Activated gamma-delta T cell (primary cell): ENCODE data around the gene CPNE9.

Experiments used
- DNase-seq: peaks from one replicate; lab custom pipeline; 2025; lab: John Stamatoyannopoulos, UW

The CPNE9 gene

GRCh38 chr3:9686703-9687102, 16.9 kb upstream of the CPNE9 start:
- no peak for DNase-seq

GRCh38 chr3:9687514-9687913, 16.1 kb upstream of the CPNE9 start:
- DNase-seq, result no peak

DNA sequence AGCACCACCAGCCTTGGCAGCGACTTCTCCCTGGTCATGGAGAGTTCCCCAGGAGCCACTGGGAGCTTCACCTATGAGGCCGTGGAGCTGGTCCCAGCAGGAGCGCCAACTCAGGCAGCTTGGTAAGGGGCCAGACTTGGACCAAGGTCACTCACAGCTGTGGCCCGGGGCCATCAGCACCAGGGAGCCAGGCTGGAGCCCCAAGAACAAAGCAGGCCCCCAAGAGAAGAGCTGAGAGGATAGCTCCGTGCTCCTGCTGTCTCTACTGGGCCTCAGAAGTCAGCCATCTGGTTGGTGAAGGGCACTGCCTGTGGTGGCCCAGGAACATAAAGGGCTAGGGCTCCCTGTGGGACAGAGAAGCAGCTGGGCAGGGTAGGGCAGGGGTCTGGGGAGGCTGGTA, 14.7 kb upstream of the CPNE9 start:
- no peak for DNase-seq

GRCh38 chr3:9689757-9690156, 13.9 kb upstream of the CPNE9 start:
- no peak for DNase-seq

DNA sequence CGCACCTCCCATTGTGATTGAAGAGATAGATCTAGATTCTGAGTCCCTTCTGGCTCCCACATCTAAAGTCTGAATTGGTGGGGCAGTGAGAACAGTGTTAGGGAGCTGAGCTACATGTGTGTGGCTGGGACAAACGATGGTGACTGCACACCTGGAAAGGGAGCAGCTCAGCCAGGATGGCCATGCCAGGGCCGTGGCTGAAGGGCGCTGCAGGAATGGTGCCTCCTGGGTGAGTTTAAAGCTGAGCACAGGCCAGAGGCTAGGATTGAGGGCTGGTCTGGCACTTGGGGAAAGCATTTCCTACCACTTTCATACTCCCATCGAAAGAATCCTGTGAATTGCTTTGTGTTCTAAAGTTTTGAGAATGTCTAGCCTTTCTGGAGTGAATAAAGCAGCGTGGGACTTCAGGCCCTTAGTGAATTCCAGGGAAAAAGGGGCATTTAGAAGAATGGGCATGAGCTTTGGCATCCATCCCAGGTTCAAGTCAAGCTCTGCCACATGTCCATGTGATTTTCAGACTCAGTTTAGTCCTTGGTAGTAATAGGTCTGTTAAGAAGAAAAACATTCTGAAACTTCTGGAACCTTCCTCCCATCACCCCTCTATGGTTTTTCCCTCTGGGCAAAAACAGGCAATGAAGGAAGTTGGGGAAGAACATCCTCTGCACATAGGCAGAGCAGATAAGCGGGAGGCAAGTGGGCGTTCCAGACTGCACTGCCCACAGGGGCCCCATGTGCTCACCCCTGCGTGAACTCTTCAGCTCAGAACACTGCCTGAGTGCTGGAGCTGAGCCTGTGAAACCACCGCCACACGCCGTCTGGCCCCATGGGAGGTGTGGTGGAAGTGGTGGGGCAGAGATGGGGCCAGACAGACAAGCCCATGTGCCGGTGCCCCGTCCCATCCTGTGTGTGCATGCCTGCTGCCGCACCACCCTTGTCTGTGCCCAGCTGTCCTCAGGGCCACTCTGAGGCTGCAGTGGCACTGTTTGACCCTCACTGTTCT, 12.9 kb upstream of the CPNE9 start:
- DNase-seq, result no peak

DNA sequence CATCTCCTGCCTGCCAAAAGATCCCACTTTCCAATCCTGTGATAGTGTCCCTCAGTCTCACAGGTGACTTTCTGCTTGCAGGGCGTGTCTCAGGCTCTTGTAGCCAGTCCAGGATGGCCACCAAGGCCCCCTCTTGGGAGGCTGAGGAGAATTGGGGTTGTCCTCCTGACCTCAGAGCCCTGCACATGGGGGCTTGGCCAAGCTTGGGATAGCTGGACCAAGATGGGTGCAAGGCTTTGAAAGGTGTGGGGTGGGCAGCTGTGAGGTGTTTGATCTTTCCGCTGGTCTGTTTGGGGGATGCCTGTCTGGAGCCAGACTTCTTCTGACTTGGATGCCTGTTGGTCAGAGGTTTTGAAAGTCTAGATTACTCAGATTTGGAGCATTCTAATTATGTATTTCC, 12.0 kb upstream of the CPNE9 start:
- no peak for DNase-seq

DNA sequence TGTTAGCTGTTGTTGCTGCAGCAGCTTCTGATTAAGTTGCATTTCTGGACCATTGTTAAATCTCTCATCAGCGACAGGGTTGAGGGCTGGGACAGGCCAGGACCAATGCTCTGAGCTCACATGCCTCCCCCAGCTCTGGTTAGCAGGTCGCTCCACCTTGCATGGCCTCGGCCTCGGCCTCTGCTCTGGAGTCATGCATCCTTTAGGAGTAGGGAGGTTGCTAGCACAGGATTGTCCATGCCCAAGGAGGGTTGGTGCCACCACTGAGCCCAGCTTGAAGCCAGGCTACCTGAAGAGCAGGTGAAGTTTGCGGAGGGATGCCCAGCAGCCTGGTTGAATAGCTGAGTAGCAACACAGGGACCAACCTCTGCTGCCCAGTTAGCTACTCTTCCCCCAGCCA, 11.2 kb upstream of the CPNE9 start:
- no peak for DNase-seq

GRCh38 chr3:9695345-9695744, 8.3 kb upstream of the CPNE9 start:
- DNase-seq, result no peak

- DNase-seq, result no peak
Observed at GRCh38 chr3:9695746-9696145, 7.9 kb upstream of the CPNE9 start.

DNA sequence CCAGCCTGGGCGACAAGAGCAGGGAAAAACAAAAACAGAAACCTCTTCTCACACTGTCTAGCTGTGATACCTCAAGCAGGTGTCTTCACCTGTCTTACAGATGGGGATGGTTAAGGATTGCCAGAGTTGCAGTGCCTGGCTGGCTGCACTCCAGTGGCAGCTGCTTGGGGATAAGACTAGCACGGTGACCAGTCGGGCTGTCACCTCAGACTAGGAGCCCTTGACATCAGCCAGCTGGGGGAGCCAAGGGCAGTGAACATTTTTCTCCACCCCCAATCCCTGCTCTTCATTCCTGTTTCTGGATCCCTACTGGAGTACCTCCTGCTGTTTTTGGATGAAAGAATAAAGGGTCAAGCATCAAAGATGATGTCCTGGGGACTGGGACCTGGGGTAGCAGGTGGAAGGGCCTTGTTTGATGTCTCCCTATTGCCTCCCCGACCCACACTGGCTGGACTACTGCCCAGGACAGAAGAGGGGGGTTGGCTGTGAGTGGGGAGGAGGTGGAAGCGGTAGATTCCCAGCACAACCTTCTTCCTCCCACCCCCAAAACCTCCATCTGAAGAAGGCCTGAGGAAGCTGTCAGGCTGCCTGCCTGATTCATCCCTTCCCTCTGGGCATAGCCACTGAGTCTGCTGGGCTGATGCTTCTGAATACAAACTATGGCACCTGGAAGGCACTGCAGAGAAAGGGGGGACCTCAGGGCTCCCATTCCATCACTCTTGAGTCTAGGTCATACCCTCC, 7.0 kb upstream of the CPNE9 start:
- DNase-seq, result no peak

DNA sequence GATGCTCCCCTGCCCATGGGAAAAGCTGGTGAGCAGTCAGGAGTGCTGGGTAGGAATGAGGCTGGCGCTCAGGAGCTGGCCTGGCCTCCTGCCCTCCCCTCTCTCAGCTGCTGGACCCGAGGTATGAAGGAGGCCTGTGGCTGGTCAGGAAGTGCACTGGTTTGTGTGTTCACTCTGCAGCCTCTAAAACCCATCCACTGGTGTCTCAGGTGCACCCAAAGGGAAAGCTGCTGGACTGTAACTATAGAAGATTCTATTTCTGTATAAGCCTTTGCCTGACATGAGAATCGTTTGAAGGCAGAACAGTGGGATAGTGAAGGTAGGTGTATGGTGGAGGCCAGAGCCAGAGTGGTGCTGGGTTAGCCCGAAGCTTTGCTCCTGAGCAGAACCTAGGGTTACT, 5.7 kb upstream of the CPNE9 start:
- DNase-seq, result no peak

DNA sequence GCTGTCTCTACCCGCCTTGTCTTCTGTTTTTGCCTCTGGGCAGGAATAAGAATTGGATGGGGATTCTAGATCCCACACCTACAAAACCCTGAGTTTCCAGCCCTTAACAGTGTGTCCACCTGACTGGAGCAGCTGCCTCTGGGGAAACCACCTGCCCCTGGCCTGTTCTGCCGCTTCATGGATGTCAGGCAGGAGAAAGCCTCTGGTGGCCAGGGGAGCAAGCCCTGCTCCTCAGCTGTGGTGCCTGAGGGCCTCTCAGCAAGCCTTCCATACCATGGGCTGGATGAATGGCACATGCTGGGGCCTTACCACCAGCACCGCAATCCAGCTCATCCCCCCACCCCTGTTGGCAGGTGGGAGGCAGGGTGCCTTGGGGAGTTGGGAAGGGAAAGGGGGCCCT, 5.3 kb upstream of the CPNE9 start:
- DNase-seq, result no peak

DNA sequence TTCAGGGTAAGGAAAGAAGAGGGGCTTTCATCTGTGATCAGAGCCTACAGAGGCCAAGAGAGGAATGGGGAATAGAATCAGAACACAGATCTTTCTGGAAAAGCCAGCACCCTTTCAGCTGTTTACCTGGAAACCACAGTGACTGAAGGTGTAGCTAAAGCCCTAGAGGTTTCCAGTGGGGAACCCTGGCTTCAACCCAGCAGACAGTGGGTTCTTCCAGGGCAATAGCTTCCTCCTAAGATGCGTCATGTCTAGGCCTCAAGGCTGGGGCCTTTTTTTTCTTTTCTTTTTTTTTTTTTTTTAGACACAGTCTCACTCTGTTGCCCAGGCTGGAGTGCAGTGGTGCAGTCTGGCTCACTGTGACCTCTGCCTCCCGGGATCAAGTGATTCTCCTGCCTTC, 3.1 kb upstream of the CPNE9 start:
- no peak for DNase-seq

- DNase-seq, result no peak
Observed at GRCh38 chr3:9701006-9701405, 2.6 kb upstream of the CPNE9 start.

- no peak for DNase-seq
Observed at GRCh38 chr3:9701711-9702110, 1.9 kb upstream of the CPNE9 start.

GRCh38 chr3:9703240-9703639, 393 bp upstream of the CPNE9 start:
- DNase-seq, result no peak

DNA sequence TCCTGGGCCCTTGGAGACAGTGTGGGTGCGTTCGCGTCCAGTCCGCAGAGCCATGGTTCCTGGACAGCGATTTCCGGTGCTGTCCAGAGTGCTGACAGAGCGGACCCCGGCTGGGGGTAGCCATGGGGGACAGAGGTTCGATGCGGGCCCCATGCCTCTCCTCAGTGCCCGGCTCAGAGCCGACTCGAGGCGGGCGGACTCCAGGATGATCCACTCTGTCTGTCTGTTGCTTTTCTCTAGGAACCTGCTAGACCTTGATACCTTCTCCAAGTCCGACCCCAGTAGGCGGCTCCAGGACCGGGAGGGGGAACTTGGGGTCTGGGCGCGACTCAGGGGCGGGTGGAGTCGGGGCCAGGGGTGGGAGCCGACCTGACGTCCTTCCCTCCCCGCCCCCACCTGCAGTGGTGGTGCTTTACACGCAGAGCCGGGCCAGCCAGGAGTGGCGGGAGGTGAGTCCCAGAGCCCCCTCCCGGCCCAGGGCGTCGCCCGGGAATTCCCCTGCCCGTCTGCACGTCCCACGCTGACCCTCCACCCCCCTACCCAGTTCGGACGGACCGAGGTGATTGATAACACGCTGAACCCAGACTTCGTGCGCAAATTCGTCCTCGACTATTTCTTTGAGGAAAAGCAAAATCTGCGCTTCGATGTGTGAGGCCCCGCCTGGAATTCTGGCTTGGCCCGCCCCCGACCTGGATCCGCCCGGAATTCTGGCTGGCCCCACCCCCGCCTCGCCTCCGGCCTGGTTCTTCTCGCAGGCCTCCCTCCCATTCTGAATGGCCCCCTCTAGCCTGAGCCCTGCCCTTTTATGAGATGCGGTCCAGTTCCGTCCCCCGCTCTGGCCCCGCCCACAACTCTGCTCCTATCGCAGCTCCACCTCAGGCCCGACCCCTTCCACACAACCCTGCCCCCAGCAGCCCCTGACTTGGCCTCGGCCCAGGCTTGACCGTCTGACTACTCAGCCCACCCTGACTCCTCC, 1.0 kb downstream of the CPNE9 start:
- no peak for DNase-seq

DNA sequence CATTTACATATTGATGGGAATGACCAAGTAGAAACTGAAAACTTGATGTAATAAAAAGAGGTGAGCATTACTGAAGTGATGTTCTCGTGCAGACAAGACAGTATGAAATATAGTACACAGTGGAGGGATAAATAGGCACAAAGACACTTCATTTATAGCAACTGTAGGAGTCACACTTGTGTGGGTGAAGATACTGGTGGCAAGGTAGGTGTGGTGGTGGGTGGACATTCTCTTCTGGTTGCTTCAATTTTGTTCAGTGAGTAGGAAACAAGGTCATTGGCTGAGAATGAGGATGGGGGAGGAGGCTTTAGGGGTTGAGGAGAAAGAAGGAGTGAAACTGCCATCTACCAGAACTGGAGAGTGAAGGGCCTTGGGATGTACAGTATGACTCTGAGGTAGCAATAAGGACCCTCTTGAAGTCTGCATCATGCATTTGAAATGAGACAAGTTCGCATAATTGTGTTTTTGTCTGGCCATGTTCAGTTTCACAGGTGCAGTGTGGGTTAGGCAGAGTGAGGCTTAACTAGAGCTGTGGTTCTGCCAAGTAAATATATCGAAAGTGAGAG, 6.6 kb downstream of the CPNE9 start:
- no peak for DNase-seq

DNA sequence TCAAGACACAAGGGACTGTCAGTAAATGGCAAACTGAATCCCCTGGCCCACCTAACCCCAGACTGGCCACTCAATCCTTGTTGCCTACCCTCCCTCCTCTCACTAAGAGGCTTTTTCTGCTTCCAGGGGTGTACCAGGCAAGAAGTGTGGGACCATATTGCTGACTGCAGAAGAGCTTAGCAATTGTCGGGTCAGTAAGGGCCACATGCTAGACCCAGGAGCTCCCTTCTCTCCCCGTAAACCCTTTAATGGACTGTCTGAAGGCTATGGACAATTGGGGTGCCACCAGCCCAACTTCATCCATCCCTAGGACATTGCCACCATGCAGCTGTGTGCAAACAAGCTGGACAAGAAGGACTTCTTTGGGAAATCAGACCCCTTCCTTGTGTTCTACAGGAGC, 8.8 kb downstream of the CPNE9 start:
- no peak for DNase-seq

DNA sequence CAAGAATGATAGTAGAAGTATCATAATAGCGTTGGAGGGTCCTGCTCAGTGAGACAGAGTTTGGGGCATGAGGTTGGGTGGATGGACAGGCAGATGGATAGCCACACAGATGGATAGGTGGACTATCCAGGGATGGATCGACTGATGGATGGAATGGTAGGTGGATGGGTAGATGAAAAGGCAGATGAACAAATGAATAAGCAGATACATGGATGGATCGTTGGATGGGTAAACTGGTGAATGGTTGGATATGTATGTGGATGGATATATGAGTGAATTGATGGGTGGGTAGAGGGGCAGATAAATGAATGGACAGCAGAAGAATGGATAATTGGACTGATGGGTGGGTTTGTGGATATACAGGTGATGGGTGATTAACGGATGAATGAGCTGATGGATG, 9.5 kb downstream of the CPNE9 start:
- DNase-seq, result no peak

DNA sequence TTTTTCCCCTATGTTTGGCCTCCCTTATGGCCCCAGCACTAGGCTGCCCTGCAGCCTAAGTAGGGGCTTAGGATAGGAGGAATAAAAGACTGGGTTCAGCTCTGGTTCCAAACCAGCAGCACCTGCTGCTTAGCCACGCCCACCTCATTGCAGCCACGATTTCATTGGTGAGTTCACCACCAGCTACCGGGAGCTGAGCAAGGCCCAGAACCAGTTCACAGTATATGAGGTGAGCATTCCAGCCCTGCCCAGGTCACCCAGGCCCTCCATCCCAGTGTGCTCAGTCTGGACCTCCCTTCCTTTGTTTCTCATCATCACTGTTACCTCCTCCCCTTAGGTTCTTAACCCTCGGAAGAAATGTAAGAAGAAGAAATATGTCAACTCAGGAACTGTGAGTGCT, 11.5 kb downstream of the CPNE9 start:
- no peak for DNase-seq
